Measurements from ENCODE around the gene CCDC197.

GRCh38 chr14:93974833-93975232, 22.3 kb upstream of the CCDC197 start:
- no peak for TF ChIP-seq CTCF (conservative IDR thresholded peaks at IDR 0.05)
- TF ChIP-seq EZH2 (IDR thresholded peaks at IDR 0.05; ENCODE audit: low read depth) = no peak
